Transverse colon (tissue), 4 donors: ENCODE measurements around the gene GOLT1A. TPM values are rescaled to one million over a fixed set of nuclear protein-coding genes. Genes with fewer than 3 reads are reported as not detected.

Experiments
- DNase-seq: peaks from one replicate; pipeline ENCODE4 v3.0.0-alpha.2; 2019
- H3K27ac ChIP-seq, 4 donors: fragments of 200-600 bp; sonication (generic); 2 replicates each; pipeline ENCODE4 v1.5.1; 2016 to 2018; ENCODE audit warnings: inconsistent platforms in 4 of 4
- H3K27me3 ChIP-seq: fragments of 200-600 bp; sonication (generic); 2 replicates; pipeline ENCODE4 v1.5.1; 2017; ENCODE audit warnings: inconsistent platforms
- H3K36me3 ChIP-seq, 4 donors: fragments of 200-600 bp; sonication (generic); 2 replicates each; pipeline ENCODE4 v1.5.1; 2017 to 2019; ENCODE audit warnings: inconsistent platforms in 4 of 4
- H3K4me1 ChIP-seq, 4 donors: fragments of 200-600 bp; sonication (generic); 2 replicates each; pipeline ENCODE4 v1.5.1; 2017 to 2020; ENCODE audit warnings: inconsistent platforms in 4 of 4
- H3K4me3 ChIP-seq, 4 donors: fragments of 200-600 bp; sonication (generic); 1 replicate in 1 of 4; 2 replicates in 3 of 4; pipeline versions ENCODE4 v1.5.1 to v1.6.1; 2017 to 2019; ENCODE audit warnings: inconsistent platforms in 4 of 4
- H3K9me3 ChIP-seq, 2 donors: fragments of 200-600 bp; sonication (generic); 2 replicates each; pipeline ENCODE4 v1.5.1; 2017 to 2019; ENCODE audit warnings: inconsistent platforms in 2 of 2
- EP300 ChIP-seq: sonication (generic); formaldehyde crosslinking; IDR thresholded peaks from one replicate; pipeline ENCODE4 v1.6.1; 2017; ENCODE audit warnings: antibody characterized with exemption, low read depth
- POLR2A ChIP-seq: fragments of 450-650 bp; IDR thresholded peaks from one replicate; pipeline ENCODE4 v1.6.1; 2016; ENCODE audit warnings: antibody characterized with exemption, mild to moderate bottlenecking, moderate library complexity
- POLR2AphosphoS5 ChIP-seq, 3 donors: sonication (generic); formaldehyde crosslinking; IDR thresholded peaks; one replicate each; pipeline ENCODE4 v1.6.1; 2016; ENCODE audit warnings: antibody characterized with exemption in 3 of 3
- WGBS, 2 donors: methylation state at CpG; one replicate each; pipeline ENCODE4 v1.1.5; 2018; ENCODE audit warnings: low coverage in 1 of 2; 5-methylcytosine and 5-hydroxymethylcytosine counted together
- in situ Hi-C, 4 donors: fragments of 200-750 bp; cut with MboI; loops; one replicate each; pipeline versions ENCODE4 v1.15.0 to v1.15.1; 2017; ENCODE audit warnings: low sequenced_read_pairs in 3 of 4, low pct_ligation_motif_present in 1 of 4, low pct_unique_long_range_greater_than_20kb in 1 of 4
- intact Hi-C: fragments of 100-400 bp; cut with DNase I; formaldehyde crosslinking; loops from one replicate; pipeline ENCODE4 v1.15.1; 2023; ENCODE audit warnings: low total_unique reads
- total RNA-seq, 4 donors: library from RNA; depleted of rRNA; stranded (reverse); fragments of >200 nt; gene quantifications; one replicate each; pipeline ENCODE4 v1.1.0, GENCODE V29; 2016
- TF ChIP-seq, protein P1 (sequence below), 5 experiments: fragments of 200-600 bp in 3 of 5; fragments of 450-650 bp in 2 of 5; sonication (generic) in 3 of 5; IDR thresholded peaks; 1 replicate in 2 of 5; 2 replicates in 3 of 5; pipeline ENCODE4 v1.5.1; 2016 to 2017; ENCODE audit warnings: antibody characterized with exemption in 5 of 5, inconsistent platforms in 3 of 5, mild to moderate bottlenecking in 2 of 5, moderate library complexity in 1 of 5

GOLT1A gene
- total RNA-seq, 4 donors from 2014 or later, result 9.7 to 13.8 TPM; not detected in 2

DNA sequence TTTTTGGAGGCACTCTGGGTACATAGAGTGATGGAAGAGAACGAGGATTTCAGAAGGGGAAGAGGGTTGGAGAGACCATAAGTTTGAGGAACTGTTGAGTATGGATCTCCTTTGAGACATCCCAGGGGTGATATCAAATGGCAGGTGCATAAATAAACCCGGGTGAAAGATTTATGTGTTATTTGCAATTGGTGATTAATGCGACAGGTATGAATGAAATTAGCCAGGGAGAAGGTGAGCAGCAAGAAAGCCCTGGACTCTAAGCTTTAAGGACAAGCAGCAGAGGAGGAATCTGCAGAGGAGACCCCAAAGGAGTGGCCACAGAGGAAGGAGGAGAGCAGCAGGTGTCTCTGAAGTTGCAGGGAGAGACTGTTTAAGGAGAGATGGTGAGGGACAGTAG lies 38.8 kb downstream of the GOLT1A start:
- in situ Hi-C loops, result no loop called here
- Histone ChIP-seq H3K27me3 (peaks cover 10% of the 10 kb centered on the region), H3K27ac (no peak overlapping the region), H3K9me3 (peaks cover 0 to 5% of the 10 kb centered on the region in 2 donors), H3K4me3 (no peak overlapping the region), H3K36me3 (no peaks in the 10 kb centered on the region), H3K4me1 (no peaks in the 10 kb centered on the region)
- 56 to 70% methylated on average over 3 of the region's 3 CpGs for WGBS, 2 donors
- TF ChIP-seq POLR2AphosphoS5 (IDR thresholded peaks at IDR 0.05) (no peak), EP300 (no peak), POLR2A (no peak)
- TF ChIP-seq, protein P1, sequence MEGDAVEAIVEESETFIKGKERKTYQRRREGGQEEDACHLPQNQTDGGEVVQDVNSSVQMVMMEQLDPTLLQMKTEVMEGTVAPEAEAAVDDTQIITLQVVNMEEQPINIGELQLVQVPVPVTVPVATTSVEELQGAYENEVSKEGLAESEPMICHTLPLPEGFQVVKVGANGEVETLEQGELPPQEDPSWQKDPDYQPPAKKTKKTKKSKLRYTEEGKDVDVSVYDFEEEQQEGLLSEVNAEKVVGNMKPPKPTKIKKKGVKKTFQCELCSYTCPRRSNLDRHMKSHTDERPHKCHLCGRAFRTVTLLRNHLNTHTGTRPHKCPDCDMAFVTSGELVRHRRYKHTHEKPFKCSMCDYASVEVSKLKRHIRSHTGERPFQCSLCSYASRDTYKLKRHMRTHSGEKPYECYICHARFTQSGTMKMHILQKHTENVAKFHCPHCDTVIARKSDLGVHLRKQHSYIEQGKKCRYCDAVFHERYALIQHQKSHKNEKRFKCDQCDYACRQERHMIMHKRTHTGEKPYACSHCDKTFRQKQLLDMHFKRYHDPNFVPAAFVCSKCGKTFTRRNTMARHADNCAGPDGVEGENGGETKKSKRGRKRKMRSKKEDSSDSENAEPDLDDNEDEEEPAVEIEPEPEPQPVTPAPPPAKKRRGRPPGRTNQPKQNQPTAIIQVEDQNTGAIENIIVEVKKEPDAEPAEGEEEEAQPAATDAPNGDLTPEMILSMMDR (IDR thresholded peaks at IDR 0.05), result no peak
- DNase-seq, result no peak
- intact Hi-C loops, result no loop called here

DNA sequence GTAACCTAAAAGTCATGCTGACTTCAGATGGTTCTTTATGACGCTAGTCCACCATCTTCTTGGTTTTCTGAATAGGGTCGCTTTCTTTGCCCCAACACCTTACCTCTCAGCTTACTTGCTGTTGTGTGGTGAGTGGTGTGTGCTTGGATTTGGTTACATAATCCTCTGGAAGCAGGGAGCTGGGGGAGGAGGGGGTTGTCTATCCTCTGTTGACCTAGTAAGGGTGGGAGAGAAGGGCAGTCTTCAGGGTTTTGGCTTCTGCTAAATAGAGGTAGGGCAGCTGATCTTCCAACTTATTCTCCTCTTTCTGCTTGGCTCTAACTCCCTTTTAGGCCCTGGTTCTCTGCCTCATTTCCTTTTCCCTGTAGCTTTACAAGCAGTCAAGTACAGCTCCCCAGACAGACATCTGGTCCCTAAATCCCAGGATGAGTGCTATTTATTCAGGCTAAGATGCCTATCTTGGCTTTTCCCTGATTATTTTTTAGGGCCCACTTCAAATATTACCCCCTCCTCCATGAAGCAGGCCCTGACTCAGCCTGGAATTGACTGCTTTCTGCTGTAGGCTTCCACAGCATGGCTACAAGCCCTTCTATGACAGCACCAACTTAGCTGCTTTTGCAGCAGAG lies 41.3 kb downstream of the GOLT1A start:
- DNase-seq, result no peak
- H3K9me3 ChIP-seq, result peaks cover 5 to 6% of the 10 kb centered on the region in 2 donors
- H3K36me3 ChIP-seq, result no peaks in the 10 kb centered on the region
- TF ChIP-seq EP300, result no peak
- TF ChIP-seq POLR2A, result no peak
- no peak for TF ChIP-seq POLR2AphosphoS5 (IDR thresholded peaks at IDR 0.05)
- TF ChIP-seq, protein P1 (IDR thresholded peaks at IDR 0.05), result no peak
- no peak overlapping the region for H3K27ac ChIP-seq
- H3K4me1 ChIP-seq, result no peaks in the 10 kb centered on the region
- H3K27me3 ChIP-seq, result peaks cover 10% of the 10 kb centered on the region
- WGBS, 2 donors, result 80 to 87% methylated on average over 1 to 2 of the region's 2 CpGs
- no peak overlapping the region for H3K4me3 ChIP-seq
- intact Hi-C loops (no loop called here), in situ Hi-C loops (no loop called here)

DNA sequence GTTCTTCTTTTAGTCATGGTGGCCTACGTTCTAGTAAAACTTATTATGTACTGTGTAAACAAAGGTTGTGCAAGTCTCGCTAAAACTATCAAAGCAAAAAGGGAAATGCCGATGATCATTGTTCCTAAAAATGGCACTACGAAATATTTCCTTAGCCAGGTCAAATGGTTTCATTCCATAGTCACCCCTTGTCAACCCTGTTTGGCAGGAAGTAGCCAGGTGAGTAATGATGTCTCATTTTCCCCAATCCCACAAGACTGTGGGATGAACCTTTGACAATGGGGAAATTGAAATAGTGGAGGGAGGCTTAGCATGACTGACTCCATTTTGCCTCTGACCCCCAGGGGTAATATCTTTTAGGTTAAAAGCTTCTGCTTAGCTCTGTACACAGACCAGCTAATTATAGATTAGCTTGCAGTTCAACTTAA lies 42.0 kb downstream of the GOLT1A start:
- intact Hi-C loops, result no loop called here

DNA sequence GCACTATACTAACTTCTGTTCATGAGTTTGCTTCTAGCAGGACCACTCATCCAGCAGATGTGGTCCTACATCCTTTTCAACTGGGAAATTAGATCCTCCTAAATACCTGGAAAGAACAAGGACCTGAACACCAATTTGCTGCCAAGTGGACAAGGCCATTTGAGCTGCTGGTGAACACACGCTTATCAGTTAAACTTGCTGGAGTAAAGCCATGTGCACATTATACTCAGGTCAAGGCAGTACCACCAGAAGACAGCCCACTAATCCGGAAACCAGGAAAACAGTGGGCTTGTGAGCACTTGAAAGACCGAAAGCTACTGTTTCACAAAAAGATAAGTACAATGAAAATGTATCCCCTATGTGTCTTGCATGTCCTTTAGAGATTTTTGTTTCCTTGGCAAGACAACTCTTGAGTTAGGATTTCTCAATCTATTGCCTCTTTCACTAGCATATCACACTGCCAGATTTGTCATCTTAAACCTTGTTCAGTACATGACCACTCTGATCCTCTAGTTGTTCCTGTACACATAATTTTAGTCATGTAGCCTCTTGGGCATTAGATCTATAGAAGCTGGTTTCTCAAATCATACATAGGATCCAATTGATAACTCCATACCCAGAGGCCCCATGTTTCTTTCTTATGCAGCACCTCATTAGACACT lies 43.2 kb downstream of the GOLT1A start:
- H3K4me3 ChIP-seq, result no peak overlapping the region
- H3K27me3 ChIP-seq, result peaks cover 10% of the 10 kb centered on the region
- intact Hi-C loops (no loop called here), in situ Hi-C loops (no loop called here)
- DNase-seq, result no peak
- WGBS, 2 donors, result 93% methylated on average over 3 of the region's 3 CpGs; no CpG with 5 or more reads in 1 of the 2 donors
- peaks cover 5 to 6% of the 10 kb centered on the region in 2 donors for H3K9me3 ChIP-seq
- TF ChIP-seq EP300, result no peak
- TF ChIP-seq POLR2AphosphoS5 (IDR thresholded peaks at IDR 0.05), result no peak
- TF ChIP-seq, protein P1 (IDR thresholded peaks at IDR 0.05), result no peak
- no peak for TF ChIP-seq POLR2A
- H3K27ac ChIP-seq, result no peak overlapping the region
- no peaks in the 10 kb centered on the region for H3K36me3 ChIP-seq
- no peaks in the 10 kb centered on the region for H3K4me1 ChIP-seq

More for the DNA sequence above, 42.0 kb downstream of the GOLT1A start:
- DNase-seq, result no peak
- in situ Hi-C loops, result no loop called here
- Histone ChIP-seq H3K4me1 (no peaks in the 10 kb centered on the region), H3K27ac (no peak overlapping the region), H3K9me3 (peaks cover 5 to 6% of the 10 kb centered on the region in 2 donors), H3K27me3 (peaks cover 10% of the 10 kb centered on the region), H3K36me3 (no peaks in the 10 kb centered on the region), H3K4me3 (no peak overlapping the region)
- 54 to 57% methylated on average over 4 of the region's 4 CpGs for WGBS, 2 donors
- TF ChIP-seq POLR2A, result no peak
- TF ChIP-seq, protein P1 (IDR thresholded peaks at IDR 0.05), result no peak
- no peak for TF ChIP-seq POLR2AphosphoS5 (IDR thresholded peaks at IDR 0.05)
- no peak for TF ChIP-seq EP300
